LNCaP clone FGC (cell line): ENCODE measurements around the gene HOXA9.

Experiments
- DNase-seq: peaks from one replicate; pipeline ENCODE4 v3.0.0-alpha.2; 2011; ENCODE audit warnings: low read depth
- H3K4me3 ChIP-seq: 2 replicates; pipeline ENCODE4 v1.5.1; 2011; ENCODE audit warnings: mild to moderate bottlenecking, low read depth, low read length, control low read depth
- CTCF ChIP-seq: IDR thresholded peaks from 2 replicates; pipeline ENCODE4 v1.5.1; 2012; ENCODE audit warnings: mild to moderate bottlenecking; ENCODE audit not compliant: control insufficient read depth, insufficient read depth; ENCODE audit errors: extremely low read depth

HOXA9 gene

GRCh38 chr7:27129729-27130539 is 35.4 kb downstream of the HOXA9 start:
- TF ChIP-seq CTCF, result no peak
- H3K4me3 ChIP-seq, result no peak overlapping the region
- DNase-seq, result no peak

- no peak for TF ChIP-seq CTCF
- no peak overlapping the region for H3K4me3 ChIP-seq
- no peak for DNase-seq
Measured at GRCh38 chr7:27128776-27129728, 36.3 kb downstream of the HOXA9 start.

- no peak for DNase-seq
- no peak for TF ChIP-seq CTCF
- no peak overlapping the region for H3K4me3 ChIP-seq
Measured at GRCh38 chr7:27128034-27128433, 37.3 kb downstream of the HOXA9 start.

- H3K4me3 ChIP-seq, result no peak overlapping the region
- no peak for TF ChIP-seq CTCF
- DNase-seq, result no peak
Measured at GRCh38 chr7:27126596-27127327, 38.6 kb downstream of the HOXA9 start.

- DNase-seq, result no peak
- no peak overlapping the region for H3K4me3 ChIP-seq
- TF ChIP-seq CTCF, result no peak
Measured at GRCh38 chr7:27125986-27126394, 39.3 kb downstream of the HOXA9 start.

GRCh38 chr7:27124902-27125689 is 40.2 kb downstream of the HOXA9 start:
- H3K4me3 ChIP-seq, result no peak overlapping the region
- TF ChIP-seq CTCF, result no peak
- DNase-seq, result no peak
